Stimulated activated CD4-positive, alpha-beta T cell treated with anti-CD3 and anti-CD28 coated beads, Interleukin-2, amount 100 ng/mL, for 24 hours (primary cell): ENCODE measurements around the gene GSC2.

Experiments
- DNase-seq, 2 donors: peaks; one replicate each; pipeline ENCODE4 v3.0.0-alpha.2; 2020

GSC2 gene

DNA sequence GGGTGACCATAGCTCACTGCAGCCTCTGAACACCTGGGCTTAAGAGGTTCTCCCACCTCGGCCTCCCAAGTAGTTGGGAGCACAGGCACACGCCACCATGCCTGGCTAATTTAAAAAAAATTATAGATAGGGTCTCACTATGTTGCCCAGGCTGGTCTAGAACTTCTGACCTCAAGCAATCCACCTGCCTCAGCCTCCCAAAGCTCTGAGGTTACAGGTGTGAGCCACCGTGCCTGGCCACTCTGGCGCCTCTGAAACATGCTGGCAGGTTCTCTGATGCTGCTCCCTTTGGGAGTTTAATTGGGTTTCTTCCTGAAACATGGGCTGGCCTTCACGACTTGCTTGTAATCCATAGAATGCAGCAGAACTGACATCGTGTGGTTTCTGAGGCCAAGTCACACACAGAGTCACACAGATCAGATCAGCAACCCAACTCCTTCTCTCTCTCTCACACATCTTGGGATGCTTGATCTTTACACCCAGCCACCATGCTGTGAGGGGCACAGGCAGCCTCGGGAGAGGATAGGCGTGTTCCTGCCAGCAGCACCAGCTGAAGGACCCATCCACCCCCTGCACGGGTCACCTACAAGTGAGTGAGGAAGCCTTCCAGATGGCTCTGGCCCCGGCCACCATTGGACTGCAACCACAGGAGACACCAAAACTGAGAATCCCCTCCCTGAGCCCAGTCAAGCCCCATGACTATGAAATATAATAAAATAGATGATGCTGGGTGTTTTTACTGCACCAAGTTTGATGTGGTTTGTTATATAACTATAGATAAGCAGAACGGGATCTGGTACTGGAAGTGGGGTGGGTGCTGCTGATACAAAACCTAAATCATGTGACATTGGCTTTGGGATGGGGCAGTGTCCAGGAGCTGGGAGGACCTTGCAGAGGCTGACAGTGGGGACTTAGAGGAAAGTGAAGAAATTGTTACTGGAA, 3.1 kb upstream of the GSC2 start:
- DNase-seq, result no peak

DNA sequence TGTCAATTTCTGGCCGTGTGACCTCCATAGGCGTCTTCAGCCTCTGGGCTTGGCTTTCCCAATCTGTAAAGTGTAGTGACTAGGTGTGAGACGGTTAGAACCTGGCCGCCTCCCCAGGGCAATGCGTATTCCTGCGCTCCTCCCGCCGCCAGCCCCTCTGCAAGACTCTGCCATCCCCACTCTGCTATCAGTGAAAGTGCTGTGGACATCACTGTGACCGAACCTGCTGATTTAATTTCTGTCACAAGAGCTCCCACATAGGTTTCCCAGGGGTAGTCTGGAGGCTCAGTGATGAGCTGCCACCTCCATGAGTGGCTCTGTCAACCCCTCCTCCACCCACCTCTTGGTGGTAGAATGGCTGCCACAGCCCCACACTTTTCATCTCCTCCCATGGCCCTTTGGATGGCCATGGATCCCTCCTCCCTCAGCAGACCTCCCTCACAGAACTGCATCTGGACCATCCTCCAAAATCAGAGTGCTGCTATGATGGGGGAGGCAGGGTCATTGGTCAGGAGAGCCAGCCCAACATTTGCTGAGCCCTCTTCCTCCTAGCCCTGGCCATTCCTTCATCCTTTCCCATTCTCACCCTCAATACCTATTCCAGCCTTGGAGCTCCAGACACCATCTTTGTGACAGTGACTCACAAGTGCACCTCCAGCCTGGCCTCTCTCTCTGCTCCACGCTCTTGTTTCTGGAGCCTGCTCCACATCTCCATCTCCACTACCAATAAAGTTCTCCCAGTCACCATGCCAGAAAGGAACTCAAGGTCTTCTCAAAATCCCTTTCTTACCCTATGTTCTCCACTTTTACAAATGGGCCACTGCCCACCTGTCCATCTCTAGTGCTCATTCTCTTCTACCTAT, 1.5 kb upstream of the GSC2 start:
- DNase-seq, result no peak

DNA sequence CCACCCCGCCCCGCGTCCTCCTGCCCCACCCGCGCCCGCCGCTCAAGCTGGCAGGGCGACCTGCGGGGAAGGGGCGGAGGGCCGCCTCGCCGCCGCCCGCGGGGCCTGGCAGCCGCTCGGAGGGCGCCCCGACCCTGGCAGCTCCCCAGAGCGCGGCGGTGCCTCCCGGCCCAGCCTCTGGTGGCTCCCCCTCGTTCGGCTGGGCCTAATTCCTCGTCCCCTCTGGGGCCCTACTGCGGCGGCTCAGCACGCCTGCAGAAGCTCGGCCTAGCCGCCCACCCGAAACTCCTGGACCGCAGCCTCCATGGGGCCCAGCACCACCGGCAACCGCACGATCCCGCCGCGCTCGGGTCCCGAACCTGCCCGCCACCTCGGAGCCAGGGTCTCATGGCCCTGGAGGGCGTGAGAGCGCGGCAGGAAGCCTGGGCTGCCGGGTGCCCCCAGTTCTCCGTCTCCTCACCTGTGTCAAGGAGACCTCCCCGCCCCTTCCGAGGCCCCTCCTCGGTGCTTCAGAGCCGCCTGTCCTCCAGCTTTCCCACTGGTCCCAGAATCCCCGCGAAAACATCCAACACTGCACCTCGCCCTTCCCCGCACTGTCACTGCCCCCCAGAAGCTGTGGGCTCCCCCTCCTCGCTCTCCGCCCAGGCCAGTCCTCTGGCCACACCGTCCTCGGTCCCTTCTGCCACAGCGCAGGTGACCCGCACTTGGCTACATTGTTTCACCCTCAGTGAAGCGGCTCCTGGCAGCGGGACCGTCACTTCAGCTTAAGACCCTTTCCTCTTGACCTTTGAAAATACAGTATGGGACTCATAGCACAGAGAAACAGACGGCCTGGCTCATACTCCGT, 613 bp upstream of the GSC2 start:
- no peak for DNase-seq

DNA sequence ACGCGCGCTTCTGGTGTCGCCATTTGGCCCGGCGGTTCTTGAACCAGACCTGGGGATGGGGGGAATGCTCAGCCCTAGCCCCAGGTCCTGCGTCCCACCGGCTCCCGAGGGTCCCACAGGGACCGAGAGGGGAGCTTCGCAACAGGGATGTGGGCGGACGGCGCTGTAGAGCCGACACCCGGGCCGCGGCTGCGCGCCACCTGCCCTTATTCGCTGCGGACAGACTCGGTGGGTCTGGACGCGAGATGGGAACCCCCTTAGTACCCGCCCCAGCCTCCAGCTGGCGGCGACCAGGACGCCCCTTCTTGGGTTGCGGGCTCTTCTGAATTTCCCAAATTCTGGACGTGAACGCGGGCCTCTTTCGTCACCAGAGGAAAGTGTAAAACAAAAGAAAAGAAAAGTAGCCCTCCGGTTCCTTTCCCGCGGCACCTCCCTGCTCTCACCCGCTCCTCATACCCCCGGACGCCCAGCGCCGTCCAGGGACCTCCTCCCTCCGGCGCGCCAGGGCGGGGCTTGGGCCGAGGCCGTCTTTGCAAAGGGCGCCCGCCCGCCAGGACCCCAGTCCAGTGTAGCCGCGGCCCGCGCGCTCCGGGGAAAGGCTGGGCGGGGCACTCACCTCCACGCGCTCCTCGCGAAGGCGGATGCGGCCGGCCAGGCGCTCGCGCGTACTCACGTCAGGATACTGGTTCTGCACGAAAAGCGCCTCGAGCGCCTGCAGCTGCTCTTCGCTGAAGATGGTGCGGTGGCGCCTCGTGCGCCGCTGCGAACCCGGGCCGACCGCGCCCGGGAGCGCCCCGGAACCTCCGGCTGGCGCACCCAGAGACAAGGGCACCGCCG, 827 bp downstream of the GSC2 start:
- peak; percentile 37 to 52 for DNase-seq

DNA sequence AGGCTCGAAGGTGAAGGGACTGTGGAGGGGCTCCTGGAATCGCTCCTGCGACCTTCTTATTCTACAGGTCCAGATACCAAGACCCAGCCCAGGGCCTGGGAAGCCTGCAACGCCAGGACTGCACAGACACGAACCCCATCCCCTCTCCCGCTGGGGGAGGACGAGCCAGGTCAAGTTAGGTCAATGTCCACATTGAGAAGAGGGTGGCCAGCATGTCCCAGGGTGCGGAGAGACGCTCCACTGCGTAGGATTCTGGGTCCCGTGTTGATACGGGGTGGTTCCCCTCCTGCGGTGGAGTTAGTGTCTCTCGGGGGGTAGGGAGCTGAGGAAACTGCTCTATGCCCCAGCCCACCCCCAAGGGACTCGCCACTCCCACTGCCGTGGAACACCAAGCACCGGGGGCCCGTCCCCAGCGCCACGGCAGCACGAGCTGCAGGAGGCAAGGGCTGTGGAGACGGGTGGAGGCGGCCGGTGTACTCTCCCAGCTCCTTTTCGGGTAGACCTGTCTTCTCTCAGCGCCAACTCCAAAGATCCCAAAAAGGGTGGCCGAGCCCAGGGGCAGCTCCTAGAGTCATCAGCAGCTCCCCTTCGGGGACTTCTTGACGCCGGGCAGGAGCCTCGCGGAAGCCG, 1.6 kb downstream of the GSC2 start:
- no peak for DNase-seq

DNA sequence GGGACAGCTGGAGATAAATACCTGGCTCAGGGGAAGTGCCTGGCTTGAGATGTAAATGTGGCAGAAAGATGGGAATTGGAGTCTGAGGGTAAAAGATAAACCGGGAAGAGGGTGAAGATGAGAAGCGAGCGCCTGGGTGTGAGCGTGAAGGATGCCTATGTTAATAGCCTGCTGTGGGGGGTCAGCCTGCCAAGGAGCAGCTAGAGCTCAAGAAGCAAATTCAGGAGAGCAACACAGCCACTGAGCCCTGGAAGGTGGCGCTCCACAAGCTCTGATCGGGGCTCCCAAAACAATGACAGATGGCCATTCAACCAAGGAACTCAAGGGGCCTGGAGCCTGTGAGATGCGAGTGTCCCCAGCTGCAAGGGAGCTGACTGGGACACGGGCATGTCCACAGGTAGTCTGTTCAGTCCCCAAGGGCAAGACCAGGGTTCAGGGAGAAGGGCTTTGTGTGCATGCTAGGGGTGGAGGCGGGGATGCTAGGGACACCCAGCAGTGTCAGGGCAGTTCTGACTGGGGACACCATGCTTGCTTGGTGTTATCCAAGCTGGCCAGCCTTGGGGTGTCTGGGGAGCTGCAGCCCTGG, 2.8 kb downstream of the GSC2 start:
- no peak for DNase-seq

DNA sequence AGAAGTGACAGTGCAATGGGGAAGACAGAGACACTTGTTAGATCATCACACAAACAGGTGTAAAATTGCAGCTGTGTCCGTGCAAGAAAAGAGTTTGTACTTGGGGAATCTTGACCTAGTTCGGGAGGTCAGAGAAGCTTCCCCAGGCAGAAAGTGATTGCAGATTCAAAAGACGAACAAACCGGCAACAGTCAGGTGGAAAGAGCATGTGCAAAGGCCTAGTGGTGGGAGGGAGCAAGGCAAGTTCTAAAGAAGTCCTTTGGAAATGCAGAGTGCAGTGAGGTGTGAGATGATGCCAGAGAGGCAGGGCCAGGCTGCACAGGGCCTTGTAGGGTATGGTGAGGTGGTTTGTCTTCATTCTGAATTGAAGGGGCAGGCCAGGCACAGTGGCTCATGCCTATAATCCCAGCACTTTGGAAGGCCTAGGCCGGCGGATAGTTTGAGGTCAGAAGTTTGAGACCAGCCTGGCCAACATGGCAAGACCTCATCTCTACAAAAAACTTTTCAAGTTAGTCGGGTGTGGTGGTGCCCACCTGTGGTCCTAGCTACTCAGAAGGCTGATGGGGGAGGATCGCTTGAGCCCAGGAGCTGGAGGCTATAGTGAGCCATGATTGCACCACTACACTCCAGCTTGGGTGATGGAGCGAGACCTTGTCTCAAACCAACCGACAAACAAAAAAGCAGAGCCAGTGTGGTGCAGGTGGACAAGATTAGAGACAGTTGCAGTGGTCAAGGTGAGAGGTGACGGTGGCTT, 3.7 kb downstream of the GSC2 start:
- DNase-seq, result no peak

DNA sequence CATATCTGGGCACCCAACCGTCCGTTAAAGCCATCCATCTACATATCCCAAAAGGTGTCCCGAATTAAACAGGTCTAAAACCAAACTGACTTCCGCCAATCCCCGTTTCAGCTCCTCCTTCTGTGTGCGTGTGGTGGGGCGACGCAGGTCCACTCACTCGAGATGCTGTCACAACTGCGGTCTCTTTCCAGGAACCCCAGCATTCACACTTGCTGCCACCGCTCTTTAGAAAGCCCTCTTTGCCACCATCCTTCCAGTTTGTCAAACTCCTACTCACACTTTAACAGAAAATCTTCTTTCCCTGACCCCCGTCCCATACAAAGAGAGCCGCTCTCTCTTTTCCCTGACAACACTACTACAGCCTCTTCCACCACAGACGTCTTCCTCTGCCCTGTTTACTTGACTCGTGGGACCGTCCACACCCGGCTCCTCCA, 6.1 kb downstream of the GSC2 start:
- peak; percentile 40 for DNase-seq

DNA sequence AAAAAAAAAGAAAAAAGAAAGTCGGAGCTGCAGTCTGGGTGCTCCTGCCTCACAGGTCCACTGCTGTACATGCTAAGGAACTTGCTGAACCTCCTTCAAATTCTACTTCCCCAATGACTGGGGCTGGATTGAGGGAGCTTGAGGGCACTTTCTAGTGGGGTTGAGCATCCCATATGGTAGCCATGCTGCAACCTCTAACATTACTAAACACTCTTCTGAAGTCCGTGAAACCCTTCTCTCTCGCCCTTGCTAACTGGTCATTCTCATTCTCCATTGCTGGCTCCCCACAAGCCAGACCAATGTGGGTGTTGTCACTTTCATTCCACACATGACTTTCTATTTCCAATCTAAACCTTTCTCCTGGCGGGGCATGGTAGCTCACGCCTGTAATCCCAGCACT, 6.9 kb downstream of the GSC2 start:
- DNase-seq, result no peak

DNA sequence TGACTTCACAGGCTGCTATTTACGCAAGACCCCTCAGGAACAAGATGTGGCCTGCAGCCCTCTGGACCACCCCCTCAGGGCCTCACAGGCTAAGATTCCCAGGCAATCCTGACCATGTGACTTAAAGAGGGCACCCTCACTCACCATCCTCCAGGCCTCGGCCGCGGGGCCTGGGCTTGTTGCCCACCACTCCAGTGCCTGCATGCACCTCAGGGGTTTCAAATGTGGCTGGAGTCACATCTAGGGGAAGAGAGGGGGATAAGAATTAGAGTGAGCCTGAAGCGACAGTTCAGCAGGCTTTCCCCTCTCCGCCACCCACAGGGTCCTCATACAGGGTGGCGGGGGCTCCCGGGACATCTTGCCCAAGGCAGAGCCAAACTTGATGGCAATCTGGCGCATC, 7.7 kb downstream of the GSC2 start:
- no peak for DNase-seq

DNA sequence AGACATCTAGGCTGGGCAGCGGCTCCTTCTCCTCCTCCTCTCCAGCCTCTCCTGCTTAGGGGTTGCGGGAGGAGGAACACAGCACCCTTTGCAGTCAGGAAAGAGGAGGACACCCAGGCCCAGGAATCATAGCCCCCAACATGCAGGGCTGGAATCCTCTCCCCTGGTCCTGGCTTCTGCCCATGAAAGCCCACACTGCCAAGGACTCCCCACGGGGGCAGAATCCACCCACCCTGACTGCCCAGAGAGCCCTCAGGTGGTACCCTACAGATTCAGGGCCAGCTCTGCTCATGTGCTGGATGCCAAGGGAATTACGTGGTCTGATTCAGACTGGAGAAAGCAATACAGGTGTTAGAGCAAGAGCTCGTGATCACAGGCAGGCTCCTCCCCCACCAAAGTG, 10.1 kb downstream of the GSC2 start:
- DNase-seq, result no peak

DNA sequence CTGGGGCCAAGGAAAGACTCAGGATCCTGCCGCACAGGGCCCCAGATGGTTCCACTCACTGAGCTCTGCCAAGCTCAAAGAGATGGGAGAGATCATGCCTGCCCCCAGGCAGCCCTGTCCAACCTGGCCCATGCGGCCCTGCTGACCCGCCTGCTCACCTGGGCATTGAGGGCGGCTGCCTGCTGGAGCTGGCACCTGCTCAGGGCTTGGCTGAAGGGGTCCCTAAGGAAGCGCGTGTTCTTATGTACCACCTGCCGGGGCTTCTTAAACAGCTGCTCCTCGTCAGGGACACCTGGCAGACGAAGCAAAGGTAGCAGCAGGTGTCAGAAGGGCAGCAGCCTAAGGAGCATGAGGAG, 11.1 kb downstream of the GSC2 start:
- no peak for DNase-seq

DNA sequence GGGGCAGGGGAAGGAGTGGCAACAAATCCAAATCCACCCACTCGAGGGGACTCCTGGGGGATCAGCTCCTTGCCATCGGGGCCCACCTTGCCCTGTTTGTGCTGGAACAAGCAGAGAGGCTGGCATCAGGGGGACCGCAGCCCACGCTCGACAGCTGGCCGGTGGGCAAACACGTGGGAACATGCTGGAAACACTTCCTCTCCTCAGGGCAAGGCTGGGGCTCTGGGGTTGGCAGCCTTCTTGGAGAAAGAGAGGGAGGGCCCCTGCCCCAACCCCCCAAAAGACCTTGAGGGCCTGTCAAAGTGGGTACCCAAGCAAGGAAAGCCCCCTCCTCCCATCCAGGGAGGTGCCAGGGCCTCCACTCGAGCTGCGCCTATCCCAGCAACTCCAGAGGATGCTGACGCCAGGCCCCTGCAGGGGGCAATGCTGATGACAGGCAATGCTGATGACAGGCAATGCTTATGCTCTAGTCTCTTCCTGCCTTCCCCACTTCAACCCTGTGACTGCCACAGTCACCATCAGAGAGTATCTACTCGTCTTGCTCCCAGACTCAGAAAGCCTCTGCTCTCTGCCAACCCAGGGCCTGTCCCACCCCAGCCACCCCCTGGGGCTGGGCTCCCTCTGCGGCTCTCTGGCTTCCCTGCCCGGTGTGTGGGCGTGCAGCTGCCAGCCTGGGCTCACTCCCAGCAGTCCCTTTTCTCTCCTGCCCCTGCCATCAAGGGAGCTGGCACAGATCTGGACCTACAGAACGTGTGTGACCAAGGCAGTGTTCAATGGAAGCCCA, 11.7 kb downstream of the GSC2 start:
- no peak for DNase-seq

DNA sequence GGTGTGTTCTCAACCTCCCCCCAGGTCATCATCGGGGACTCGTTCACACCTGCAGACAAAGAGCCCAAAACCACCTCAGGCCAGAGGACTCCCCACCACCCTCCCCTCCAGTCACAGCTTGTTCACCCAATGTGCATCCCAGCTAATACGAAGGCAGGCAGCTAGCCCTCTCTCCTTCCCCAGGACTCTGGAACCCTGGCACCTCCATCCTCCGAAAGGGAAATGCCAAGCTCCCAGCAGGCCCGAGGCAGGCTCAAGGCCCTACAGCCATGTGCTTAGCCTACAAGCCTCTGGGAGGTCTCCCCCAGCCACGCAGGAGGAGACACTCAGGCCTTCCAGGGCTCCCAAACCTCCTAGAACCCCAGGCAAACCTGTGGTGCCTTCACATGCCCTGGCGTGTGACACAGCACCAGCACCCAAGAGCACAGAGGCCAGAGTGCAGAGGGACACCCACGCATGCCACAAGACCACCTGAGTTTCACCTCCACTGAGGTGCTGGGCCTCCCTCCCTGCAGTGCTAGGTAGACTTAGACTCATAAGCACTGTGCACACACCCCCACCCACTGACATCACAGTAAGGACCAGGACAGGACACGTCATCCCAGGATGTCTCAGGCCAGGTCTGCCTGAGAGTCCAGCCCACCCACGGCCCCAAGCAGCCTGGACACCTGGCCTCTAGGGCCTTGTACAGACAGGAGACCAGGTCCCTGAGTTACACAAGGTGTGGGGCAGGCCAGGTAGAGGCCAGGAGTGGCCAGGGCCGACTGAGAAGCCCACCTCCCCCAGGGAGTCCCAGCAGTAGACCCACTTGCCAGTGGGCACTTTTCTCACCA, 12.5 kb downstream of the GSC2 start:
- no peak for DNase-seq

DNA sequence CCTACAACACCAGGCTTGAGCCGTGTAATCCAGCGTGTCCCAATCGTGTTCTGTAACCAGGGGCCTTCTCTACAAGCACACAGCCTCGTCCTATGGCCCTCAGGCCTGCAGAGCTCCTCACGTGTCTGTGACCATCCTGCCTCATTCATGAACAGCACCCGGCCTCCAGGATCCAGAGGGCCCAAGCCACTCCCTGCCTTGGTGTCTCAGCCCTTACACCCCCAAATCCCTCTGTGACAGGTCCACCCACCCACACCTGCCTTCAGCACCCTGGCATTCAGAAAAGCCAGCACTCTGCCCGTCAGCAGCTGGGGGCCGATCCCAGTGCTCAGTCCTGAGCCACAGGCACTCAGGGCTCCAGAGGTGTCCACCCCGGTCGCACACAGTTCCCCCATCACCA, 13.2 kb downstream of the GSC2 start:
- DNase-seq, result no peak

DNA sequence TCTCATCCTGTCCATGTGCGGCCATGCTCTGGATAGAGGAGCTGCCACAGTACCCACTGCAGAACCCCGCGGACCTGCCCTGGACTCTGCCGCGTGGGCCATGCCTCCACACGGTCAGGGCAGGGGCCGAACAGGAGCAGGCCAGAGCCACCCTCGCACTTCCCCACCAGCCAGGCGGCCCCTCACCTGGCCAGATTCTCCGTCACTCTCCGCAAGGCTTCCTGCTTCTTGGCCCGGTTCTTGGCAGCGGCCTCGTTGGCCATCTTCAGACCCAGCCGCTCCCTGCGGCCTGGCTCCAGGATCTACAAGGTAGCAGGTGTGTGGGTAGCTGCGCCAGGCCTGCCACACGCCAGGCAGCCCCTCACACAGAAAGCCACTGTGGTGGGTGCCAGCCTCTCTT, 15.2 kb downstream of the GSC2 start:
- DNase-seq, result no peak

DNA sequence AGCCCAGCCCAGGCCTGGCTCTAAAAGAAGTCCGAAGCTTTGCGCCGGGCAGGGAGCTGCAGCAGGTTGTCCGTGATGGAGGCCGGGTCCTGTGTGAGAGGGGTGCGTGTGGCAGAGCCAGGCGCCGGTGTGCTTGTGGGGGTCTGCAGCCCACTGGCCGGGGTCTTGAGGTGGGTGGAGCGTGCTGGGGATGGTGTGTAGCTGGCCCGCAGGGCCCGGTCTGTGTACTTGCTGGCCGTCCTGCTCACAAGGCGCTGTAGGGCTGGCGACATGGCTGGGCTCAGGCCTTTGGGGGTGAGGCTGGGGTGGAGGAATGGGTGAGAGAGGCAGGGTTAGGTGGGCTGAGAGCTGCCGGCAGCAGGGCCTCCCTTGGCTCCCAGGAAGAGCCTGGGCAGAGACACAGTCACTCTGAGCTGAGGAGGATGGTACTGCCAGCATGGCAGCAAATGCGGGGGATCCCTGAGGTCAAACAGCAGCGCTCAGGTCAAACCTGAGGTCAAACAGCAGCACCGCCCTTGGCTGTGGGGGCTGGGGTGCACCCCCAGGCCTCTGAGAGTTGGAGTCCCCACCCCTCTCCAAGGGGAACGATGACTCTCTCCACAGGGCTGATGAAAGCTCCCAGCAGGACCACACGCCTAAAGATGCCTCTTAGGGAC, 15.8 kb downstream of the GSC2 start:
- DNase-seq, result no peak

DNA sequence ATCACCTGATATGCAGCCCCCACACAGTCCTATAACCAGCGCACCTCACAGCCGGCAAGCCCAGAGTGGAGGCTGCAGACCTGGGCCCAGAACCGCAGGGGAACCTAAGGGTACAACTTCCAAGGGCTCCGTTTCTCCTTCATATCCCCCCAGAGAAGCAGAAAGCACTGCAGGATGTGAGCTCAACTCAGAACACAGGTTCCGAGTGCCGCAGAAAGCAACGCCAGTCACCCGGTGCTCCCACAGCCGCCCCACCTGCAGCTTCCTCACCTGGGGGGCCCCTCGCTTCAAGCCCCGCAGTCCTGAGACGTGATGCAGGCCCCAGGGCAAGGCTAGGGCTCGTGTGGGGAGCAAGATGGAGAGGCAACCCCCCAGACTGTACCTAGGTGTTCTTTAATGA, 16.5 kb downstream of the GSC2 start:
- DNase-seq, result no peak
